Activated CD4-positive, CD25-positive, alpha-beta regulatory T cell (primary cell): ENCODE data around the gene LRP1B.
"Not testable (repeated sequence)": the region's sequence is repeated elsewhere in the genome, so short reads cannot be mapped to it uniquely, and the experiment has no call there.

Experiments
- DNase-seq, 4 experiments: peaks; one replicate each; lab custom pipeline; 2025; lab: John Stamatoyannopoulos, UW

Gene LRP1B

DNA sequence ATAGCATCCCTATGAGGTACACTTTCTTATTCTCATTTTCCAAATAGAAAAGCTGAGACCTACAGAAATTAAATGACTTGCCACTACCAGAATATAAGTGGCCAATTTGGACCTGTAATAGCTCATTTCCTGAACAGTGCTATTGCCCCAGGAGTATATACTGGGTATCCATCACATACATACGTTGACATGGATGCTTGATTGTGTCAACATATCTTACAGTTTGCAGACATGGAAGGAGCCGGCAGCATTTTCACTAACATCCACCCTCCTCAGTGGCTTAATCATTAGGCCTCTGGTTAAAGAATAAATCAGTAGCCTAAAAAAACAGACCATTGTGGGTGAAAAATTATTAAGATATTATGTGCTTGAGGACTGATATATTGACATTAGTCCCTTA lies 829.3 kb downstream of the LRP1B start:
- DNase-seq, result no peak

DNA sequence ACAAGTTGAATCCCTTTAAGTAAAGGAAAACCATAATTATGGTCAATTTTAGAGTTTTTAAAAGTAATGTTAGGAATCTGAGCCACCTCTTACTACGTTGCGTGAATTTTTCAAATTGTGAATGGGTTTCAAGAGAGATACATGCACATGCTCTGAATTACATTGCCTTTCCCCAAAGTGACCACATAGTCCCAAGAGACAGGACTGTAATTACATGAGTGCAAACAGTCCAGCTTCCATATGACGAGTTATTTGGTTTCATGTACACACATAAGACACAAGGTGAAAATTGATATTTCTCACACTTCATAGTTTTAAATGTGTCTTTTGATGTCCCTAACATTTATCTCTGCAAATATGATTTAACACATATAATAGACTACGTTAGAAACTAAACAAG lies 850.8 kb downstream of the LRP1B start:
- DNase-seq, result no peak

DNA sequence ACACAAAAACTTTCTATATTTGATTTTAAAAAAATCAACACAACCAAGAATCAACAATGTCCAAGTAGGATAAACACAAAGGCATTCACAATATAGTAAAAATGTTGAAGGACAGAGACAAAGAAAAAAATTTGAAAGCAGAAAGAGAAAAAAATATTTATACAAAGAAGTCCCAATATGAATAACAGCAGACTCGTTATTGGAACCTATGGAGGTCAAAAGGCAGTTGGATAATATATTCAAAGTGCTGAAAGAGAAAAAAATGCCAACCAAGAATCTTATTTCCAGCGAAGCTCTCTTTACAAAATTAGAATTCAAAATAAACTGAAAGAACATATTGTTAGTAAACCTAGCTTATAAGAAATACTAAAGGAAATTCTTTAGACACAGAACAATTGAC lies 859.5 kb downstream of the LRP1B start:
- DNase-seq, result no peak

DNA sequence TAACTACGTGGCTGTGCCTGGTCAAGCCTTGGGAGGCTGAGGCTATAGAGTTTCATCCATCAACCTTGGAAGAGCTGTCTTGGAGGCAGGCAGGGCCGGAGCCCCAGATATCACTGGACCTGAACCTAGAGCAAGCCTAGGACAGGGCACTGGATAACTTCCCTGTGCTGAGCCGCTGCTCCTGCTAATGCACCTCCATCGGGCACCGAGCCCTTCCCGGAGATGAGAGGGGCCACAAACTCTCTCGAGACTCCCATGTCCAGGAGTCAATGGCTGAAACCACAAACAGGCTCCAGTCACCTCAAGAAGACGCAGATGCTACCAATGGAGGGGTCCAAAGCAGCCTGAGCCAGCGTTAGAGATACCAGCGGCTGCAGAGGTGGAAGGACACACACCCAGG lies 866.0 kb downstream of the LRP1B start:
- DNase-seq, result no peak

DNA sequence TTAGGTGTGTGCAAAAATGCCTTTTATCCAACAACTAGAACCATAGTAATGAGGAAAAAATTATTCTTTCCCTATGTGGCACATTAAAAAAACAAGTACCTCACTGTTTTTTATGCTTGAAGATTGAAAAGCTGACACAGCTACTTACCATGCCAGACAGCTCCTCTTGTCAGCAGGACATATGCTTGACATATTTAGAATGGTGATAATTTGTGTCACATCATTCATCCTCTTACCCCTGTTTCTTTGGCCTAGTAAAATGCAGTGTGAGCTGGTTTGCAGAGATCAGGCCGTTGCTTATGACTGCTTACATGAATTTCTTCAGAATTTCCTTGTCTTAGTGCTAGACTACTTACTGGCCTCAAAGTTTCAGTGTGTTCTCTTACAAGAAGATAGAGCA lies 869.9 kb downstream of the LRP1B start:
- DNase-seq, result no peak

DNA sequence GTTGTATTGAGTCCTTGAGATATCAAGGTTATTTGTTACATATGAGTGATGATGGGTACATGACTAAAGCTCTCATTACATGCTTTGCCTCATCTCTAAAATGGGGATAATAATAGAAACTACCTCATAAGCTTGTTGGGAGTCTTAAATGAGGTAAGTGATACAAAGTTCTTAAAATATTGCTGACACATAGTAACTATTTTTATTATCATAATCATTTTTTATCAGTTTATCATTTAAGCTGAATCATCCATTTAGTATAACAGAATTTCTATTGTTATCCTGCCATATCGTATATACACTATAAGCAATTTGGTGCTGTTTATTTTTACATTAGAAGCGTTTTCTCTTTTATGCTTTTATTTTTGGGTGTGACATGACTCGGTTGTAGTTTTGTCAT lies 871.1 kb downstream of the LRP1B start:
- DNase-seq, result no peak

DNA sequence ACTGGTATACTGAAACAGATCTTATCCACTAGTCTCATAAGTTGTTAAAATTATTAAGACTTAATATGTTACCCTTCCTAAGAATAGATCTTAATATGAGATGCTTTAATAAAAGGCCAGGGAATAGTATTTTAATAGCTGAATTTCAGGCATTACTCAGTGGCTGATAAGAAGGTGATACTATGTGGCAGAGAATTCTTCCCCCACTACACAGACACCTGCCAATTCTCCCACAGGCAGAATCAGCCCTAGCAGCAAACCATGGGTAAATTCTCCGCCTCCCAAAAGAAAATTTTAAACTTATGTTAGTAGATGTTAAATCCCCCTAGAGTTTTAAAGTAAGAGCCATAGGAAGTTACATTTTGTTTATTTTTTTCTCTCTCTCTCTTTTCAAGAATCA lies 888.8 kb downstream of the LRP1B start:
- DNase-seq, result no peak

DNA sequence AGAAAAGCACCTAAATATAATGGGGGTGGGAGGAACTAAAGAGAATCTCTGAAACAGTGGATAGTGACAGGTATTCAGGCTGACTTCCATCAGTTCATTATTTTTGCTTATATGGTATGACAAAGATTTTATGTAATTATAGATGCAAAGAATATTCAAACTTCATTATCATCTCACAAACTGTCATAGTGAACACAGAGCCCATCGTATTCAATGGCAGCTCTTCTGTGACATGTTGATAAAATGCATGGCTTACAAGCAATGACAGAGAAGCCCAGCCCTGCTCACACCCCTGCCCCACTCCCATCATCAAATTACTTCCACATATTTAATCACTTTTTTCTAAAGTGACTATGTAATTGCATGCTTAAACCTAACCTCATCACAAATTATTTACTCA lies 904.3 kb downstream of the LRP1B start:
- no peak for DNase-seq

DNA sequence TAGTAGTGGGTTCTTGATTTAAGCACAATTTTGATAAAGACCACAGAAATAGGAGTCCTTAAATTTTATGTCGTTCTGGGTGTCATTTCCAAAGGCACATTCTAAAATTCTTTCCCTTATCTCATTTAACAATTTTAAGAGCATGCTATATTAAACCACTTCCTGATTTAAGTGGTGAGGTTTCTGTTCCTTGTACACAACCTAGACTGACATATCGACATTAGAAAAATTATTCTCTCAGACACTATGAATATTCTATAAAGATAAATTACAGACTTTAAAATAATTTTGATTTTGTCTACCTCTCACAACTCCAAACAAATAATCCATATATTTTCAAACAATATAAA lies 923.8 kb downstream of the LRP1B start:
- no peak for DNase-seq

DNA sequence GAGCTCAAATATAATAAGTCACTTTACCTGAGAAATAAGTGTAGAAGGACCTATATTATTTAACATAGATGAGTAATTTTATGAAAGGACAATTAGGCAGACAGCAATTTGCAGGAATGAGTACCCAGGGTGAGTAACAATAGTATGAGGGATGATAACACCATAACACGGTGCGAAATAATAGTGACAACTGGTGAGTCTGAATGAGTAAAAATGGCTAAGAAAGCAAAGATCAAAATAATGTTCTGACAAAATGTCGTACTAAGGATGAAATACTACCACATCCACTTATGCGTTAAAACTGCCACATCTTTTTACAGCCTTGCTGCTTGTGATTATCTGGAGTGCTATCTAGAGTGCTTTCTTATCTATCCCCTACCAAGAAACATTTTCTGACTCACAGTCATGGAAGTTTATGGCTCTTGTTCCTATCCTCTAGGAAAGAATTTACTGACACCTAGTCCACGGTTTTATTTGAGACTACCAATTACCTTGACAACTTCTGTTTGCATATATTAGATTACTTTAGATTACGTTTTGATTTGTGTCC lies 929.7 kb downstream of the LRP1B start:
- DNase-seq, result no peak

DNA sequence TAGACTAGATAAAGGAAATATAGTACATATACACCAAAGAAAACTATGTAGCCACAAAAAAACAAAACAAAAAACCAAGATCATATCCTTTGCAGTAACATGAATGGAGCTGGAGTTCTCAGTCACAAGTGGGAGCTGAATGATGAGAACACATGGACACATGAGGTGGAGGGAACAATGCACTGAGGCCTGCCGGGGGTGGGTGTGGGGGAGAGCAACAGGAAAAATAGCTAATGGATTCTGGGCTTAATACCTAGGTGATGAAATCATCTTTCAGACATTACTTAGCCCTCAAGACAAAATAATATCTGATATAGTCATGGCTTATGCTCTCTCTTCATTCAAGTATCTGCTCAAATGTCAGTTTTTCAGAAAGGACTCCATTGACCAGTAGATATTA lies 930.6 kb downstream of the LRP1B start:
- no peak for DNase-seq

DNA sequence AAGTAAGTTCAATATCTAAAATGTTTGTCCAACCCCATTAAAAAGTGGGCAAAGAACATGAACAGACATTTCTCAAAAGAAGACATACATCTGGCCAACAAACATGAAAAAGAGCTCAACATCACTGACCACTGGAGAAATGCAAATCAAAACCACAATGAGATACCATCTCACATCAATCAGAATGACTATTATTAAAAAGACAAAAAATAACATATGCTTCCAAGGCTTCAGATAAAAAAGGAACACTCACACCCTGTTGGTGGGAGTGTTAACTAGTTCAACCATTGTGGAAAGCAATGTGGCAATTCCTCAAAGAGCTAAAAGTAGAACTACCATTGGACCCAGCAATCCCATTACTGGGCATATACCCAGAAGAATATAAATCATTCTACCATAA lies 931.1 kb downstream of the LRP1B start:
- DNase-seq, result no peak

DNA sequence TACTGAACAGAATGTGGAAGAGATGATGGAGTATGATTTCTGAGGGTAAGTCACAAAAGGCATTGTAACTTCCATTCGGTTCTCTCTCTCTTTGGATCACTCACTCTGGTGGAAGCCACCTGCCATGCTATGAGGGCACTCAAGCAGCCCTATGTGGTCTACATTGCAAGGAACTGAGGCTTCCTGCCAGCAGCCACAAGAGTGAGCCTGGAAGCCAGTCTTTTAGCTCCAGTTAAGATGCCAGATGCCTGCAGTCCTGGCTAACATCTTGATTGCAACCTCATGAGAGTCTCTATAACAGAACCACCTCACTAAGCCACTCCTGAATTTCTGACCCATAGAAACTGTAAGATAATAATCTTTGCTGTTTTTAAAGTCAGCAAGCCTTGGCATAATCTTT lies 935.7 kb downstream of the LRP1B start:
- DNase-seq, result no peak

DNA sequence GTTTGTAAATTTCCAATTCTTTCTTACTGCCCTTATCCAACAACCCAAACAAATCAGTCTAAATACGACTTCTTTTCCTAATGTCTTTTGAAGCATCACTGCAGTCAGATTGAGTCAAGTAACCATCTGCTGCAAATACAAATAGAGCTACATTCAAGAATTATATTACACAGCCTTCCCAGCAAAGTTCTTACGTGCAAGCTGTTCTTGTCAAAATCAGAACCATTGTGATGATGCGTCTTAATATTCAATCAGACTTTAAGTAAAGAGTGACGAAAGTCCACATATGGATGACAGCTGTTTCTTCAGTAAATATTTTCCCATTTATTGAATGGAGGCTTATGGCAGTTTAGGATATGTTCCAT lies 943.8 kb downstream of the LRP1B start:
- no peak for DNase-seq

DNA sequence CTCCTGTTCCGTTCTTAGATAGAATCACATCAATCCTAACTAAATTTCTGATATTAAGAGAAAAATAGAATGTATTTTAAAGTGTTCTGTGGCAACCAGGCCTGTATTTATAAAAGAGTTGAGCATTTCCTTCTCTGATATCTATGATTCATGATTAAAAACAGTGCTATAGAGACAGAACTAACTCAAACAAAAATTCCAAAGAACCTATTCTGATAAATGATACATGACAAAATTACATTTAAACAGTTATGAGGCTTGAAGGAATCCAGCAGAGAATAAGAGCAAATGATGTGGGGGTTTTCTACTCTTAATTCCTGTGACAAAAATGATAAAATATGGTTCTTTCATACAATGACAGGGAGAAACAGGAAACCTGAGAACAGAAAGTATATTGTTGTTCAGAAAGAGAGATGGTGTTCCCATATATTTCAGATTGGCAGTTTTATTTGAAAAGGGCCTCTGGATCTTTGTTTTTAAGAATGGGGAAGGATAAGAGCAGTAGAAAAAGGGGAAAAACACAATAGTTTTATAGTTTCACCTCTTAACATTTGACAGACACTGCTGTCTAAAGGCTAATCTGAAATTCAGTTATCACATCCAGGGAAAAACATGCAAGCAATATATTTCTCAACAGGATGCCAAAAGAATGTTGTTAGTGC lies 944.3 kb downstream of the LRP1B start:
- DNase-seq, result no peak

DNA sequence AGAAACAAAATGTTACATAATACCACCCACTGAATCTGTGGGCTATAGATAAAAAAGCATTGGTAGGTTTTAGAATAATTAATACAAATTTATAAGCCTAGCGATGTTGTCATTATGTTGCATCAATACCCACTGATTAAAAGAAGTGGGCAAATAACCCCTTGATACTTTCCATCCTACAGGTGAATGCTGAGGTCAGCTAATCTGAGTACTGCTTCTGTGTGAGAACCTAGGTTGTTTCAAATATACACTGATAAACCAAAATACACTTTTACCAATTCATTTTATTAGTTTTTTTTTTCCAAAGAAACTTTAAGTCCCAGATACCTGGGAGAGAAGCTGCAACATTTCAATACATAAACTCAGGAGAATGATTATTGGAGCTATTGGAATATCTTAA lies 948.6 kb downstream of the LRP1B start:
- no peak for DNase-seq

DNA sequence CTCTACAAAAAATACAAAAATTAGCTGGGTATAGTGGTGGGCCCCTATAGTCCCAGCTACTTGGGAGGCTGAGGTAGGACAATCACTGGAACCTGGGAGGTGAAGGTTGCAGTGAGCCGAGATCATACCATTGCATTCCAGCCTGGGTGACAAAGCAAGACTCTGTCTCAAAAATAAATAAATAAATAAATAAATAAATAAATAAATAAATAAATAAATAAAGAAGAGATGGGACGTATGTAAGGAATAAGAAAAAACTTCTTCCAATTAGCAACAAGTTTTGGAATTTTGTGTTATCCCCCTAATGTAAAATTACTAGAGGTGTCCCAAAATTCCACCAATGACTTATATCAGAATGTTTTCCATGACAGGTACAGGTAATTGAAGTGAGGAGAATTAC lies 961.7 kb downstream of the LRP1B start:
- DNase-seq, result not testable (repeated sequence)

DNA sequence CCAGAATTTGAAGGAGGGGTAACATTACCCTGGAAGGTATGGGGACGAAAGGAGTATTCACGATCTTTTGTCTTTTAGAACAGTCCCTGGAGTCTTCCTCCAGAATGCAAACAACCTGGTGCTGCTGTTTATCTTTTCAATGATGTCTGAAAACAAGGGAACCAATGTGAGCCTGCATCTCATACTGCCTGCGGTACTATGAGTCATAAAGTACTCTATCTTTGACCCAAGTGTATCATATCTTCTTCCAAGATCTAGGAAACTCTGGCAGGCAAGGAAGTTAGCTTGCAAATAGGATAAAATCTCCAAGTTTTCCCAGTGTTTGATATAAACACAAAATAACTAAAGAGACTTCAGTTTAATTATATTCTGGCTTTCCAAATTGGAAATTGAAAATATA lies 968.5 kb downstream of the LRP1B start:
- no peak for DNase-seq

DNA sequence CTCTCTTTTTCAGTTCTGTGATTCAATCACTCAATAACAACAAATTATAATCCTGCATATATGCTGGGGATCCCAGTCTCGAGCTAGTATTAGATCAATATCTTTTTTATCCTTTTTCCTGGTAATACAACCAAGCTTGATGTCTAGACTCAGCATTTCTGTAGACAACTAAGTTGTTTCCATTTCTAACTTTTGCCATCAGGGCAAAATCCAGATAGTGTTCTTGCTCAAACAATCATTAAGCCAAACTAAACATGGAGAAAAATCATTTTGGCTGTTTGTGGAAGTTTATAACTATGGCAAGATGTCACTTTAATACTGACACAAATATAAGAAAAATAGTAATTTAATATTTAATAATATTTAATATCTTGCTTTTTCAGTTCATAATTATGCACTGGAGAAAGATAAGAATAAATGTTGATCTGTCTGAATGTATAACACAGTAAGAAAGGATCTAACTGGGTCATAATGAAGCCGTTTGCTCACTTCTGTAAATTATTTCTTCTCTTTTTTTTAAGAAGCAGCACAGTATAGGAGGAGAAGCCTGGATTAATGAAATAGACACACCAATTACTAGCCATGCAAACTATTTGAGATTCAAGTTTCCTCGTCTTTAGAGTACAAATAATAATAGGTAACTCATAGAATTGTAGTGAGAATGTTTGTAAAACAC lies 979.1 kb downstream of the LRP1B start:
- DNase-seq, result no peak

DNA sequence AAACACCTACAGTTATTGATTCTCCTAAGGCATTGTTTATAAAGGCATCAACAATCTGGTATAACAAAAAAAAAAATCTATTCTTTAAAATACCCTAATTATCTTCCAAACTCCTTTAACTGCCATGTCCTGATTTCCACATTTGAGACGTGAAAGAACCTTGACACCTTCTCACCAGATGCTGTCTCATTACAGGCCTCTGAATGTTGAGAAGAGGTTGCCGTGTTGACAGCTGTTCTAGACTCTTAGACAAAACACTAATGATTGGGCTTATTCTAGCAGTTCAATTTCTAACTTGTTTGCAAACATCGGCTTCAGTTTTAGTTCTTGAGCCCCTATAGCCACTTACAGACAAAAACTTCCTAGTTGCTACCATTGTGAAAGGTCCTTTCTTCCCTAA lies 988.8 kb downstream of the LRP1B start:
- DNase-seq, result no peak

DNA sequence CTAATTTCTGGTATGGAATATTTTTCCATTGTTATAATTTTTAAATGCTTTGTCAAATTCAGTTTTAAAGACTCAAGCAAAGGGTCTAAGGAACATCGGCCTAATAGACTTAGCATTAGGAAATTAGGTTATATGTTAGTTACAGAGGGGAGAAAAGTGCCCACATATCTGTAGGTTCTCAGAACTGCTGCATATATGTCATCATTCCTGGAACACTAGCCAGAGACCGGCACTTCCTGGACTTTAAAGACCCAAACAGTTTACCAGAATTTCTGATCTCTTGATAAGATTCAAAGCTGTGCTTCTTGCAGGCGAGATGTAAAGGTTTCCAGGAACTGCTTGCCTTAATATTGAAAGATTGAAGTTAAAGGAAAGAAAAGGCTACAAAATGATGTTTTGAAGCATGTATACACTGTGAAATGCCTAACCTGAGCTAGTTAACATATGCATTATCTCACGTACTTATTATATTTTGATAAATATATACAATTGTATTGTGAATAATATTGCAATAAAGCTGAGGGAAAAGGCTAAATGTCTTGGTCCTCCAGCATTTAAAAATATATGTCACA lies 993.6 kb downstream of the LRP1B start:
- no peak for DNase-seq

DNA sequence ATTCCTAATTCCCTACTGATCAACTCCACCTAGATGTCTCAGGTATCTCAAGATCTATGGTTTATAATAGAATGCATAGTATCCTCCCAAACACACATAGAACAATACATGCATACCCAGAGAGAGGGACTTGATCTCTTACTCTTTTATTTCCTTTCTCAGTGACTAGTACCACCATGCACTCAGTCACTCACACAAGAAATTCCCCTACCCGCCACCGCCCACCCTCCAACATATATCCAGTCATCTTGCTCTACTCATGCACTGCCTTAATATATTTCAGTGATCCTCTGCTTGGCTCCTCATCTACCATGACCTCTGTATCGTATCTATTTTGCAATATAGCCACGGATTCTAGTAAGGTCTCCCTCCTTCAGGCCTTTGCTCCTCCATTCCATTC lies 996.9 kb downstream of the LRP1B start:
- no peak for DNase-seq

DNA sequence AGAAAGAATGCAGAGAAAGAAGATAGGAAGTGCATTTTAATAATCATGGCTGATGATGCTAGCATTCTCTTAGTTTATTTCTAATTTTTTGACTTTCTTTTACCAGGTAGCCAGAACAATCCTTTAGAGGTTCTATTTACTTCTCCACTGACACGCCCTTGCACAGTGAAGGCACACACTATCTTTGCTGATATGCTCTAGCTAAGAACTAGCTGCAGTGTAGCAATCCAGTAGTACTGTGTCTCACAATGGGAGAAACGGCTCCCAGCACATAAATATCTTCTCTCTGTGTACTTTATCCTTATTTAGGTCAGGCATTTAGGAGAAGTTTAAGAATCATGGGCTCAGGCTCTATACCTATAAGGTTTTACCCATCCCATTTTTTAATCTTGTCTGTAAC lies 1005.4 kb downstream of the LRP1B start:
- no peak for DNase-seq

DNA sequence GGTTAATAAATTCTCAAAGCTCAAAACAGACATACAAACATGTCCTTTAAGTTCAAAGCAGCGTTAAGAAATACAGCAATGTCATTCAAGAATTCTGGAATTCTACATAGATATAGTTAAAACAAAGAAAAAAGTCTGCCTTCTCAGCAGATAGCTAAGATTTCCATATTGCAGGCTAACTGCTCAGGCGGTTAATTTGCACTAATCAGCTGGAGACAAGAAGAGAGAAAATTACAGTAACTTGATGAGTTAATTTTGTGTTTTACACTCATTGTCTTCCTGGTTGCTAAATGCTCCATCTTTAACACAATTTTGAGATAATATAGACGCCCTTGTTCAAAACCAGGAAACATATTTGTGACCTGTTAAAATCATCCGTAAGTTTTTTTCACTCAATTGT lies 1012.0 kb downstream of the LRP1B start:
- no peak for DNase-seq
